NCI-H524 (cell line): ENCODE results near the gene PRDX3.
"Not testable (repeated sequence)": the region's sequence is repeated elsewhere in the genome, so short reads cannot be mapped to it uniquely, and the experiment has no call there.

Experiments used
- DNase-seq, 2 experiments: peaks; one replicate each; lab custom pipeline; 2025; lab: John Stamatoyannopoulos, UW

Gene PRDX3

DNA sequence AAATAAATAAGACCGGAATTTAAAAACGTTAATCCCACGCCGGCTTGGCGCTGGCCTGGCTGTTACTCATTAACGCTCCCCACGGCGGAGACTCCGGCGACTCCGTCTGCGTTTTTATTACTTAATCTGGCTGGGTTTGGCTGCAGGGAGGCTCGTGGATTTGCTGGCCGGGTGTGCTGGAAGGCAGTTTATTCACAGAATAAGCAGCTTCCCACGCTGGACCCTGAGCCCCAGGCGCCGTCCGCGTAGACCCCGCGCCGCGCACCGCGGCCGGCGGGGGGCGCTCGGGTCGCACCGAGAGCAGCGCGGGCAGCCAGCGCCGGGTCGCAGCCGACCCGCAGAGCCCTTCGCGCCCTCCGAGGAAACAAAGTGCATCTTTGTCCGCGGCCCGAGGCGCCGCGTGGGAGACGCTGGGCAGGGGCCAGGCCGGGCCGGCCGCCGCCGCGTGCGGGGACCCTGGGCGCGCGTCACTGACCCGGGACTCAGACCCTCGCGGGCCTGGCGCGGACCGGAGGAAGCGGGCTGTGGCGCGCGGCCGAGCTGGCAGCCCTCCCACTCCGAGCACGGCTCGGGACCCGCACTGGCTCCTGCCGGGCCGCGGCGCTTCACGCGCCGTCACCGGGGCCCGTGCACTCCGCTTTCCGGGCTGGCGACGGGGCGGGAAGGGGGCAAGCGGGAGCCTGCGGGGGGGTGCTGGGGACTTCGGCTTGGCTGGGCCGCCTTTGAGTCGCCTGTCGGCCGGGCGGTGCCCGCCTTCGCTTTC lies 28.2 kb upstream of the PRDX3 start:
- DNase-seq = peak in 1 of 2 experiments; percentile 46

DNA sequence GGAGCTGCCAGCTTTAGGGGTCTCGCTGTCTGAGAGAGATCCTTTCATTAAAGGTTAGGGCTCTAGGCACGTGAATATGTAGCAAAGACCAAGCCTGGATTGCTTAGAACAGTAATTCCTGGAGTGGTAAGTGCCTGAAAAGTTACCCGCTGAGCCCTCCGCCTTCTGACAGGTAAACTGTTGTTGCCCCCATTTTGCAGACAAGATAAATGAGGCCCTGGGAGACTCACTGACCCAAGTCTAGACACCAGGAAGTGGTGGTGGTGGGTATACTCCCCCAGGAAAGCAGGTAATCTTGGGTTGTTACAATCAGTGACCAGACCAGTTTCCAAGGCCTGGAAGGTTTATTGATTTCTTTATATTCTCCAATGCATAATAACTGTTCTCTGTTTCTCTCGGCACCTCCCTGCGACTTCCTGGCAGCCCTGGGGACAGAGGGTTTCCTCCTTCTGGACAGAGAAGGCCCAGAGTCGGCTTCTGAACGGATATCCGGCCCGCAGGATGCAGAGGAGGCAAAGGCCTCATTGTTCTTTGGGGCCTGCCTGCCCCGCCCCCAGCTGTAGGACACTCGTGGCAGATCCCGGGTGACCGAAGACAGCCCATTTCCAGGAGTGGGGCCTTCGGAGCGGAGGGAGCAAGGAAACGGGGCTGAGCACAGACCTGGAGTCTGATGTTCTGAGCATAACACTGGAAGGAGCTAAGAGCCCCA lies 27.4 kb upstream of the PRDX3 start:
- peak in 1 of 2 experiments; percentile 26 for DNase-seq

DNA sequence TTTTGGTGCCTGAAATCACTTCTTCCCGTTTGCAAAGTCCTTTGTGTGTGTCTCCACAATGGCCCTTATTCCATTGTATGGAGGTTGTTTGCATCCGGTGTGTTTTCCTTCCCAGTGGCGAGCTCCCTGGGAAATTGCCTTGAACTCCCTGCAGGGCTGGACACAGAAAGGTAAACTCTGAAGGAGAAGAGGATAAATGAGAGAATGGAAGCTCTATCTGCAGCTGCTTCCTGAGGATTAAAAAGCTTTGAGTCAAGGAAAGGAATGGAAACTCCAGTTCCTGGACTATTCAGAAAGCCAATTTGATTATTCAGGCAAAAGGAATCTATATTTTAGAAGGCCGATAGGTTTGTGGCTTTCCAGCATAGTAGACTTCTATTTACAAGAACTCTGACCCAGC lies 24.4 kb upstream of the PRDX3 start:
- no peak for DNase-seq

DNA sequence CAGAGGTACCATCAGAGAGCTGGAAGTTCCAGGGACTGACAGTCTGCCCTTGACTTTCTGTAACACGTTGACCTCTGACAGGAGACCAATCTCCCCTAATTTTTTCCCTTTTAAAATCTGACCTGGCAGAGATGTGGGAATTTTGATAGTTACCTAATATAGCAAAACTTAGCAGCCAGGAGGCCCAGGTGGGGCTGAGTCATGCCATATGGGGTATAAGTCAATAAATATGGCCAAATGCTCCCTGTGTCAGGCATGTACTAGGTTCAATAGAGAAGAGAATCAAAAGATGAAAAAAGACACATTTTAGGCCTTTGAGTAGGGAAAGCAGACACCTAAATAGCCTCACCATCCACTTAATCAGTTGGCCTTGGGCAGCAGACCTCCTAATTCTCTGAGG lies 22.6 kb upstream of the PRDX3 start:
- DNase-seq = no peak

DNA sequence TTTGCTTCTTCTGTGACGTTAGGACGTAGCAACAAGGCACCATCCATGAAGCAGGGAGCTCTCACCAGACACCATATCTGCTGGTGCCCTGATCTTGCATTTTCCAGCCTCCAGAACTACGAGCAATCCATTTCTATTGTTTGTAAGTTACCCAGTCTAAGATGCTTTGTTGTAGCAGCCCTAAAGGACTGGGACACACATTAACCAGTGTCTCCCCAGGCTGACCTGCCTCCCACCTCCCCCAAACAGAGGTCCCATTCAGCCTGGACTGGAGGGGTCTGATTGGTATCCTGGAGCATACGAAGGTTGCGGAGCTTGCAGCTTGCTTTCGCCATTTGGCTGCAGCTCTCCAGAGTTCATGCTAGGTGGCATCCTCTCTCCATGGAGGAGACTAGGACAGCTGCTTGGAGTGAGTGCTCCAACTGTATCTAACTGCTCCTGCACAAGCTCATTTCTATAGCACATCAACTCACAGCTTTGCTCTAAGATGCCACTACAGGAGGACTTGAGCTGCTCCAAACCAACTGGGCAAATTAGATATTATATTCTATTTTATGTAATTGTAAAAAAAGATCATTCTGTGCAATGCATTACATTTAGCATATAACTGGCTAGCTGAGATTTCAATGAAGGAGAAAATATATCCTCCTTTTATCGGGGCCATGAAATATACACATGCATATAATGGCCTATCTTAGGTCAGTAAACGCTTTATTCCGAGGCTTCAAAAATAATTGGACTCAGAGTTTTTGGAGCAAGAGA lies 20.8 kb upstream of the PRDX3 start:
- peak; percentile 35 to 62 for DNase-seq

DNA sequence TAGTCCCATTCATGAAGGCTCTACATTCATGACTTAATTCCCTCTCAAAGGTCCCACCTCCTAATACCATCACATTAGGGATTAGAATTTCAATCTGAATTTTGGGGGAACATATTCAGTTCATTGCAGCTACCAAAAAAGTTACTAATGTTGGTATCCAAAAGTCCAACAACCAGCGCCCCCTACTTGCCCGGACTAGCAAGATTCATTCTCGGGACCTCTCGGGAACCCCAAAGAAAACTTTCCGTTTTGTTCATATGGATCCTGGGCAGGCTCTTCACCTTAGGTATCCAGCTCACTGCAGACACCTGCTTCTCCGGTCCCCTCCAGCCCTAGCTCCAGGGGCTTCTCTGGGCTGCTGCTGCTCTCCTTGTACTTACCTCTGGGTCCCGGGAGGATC lies 19.8 kb upstream of the PRDX3 start:
- DNase-seq = no peak

DNA sequence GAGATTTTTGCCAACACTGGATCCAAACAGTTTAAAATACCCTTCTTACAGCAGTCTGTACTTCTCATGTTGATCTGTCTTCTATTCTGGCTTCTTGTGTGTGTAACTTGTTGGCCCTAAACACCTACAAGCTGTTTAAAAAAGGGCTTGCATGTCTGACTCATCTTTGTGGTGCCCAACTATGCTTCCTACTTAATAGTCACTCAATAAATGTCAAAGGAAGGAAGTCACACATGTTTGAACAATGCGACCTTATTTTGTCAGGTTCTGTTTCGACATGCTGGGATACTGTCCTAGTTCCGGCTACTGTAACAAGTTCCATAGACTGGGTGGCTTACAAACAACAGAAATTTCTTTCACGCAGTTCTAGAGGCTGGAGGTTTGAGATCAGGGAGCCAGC lies 19.3 kb upstream of the PRDX3 start:
- no peak for DNase-seq

DNA sequence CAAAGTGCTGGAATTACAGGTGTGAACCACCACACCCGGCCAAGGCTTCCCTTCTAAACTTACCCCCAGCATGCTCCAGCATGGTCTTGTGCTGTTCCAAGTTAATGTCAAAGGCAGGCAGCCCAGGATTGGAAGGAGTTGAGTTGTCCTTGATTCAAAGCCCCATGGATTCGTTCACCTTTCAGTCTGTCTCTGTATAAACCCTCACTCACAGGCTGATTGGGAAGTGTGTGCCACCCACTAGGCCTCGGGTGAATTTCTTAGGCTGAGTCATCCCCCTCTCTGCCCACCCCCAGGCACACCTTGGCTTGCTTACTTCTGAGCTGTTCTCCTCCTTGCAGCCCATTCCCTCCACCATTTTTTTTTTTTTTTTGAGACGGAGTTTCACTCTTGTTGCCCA lies 13.3 kb upstream of the PRDX3 start:
- DNase-seq = no peak

DNA sequence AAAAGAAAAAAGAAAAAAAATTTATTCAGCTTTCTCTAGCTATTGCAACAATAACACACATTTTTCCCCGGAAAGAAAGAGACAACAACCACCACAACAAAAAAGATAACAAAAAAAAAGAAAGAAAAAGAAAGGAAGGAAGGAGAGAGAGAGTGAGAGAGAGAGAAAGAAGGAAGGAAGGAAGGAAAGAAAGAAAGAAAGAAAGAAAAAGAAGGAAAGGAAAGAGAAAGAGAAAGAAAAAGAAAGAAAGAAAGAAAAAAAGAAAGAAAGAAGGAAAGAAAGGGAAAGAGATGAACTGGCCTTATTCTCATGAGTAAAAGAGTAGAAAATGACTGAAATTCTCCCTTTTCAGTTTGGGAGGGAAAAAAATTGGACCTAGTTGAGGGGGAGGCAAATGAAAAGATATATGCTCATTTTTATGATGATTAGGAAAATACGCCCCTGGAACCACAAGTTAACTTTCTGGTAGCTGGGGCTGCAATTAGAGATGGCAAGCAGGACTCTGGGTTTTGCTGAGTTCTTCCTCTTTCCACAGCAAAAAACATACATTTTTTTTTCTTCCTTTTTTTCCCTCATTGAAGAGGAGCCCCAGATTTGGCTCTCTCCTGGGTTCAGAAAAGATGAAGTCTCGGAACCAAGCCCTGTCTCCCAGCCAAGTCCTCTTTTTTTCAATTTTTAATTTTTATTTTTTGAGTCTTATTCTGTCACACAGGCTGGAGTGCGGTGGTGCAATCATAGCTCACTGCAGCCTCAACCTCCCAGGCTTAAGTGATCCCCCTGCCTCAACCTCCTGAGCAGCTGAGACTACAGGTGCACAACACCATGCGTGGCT lies 12.6 kb upstream of the PRDX3 start:
- no peak for DNase-seq

DNA sequence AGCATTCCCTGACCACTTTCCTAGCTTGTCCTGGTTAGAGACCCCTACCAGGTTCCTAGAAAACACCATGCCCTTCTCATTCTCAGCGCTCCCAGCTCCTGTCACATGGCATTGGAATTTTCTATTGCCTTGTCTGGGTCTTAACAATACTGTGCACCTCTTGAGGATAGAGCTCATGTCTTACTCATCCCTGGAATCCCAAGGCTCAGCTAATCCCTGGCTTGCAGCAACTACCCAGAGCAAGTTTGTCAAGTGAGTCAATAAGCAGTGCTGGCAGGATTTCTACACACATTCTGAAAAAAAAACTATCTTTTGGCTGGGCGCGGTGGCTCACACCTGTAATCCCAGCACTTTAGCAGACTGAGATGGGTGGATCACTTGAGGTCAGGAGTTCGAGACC lies 11.7 kb upstream of the PRDX3 start:
- no peak for DNase-seq

DNA sequence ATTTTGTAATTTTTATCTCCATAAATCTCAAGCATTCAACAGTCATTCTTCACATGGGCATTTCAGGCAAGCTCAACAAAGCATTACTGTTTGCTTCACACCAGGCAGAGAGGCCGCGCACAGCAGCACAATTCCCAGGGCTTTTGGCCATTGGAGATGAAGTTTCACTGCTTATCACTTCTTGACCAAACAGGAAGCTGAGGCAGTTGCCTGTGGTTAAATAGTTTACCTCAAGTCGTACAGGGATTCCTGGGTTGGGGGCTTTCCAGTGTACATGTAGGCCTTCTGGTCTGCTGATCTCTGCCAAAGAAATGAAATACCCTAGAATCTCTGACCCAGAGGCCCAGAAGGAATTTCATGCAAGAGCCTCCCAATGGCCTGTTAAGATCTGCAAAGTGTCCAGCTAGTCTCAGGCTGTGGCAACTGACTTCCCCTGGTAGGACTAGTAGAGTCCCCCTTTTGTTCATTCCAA lies 11.2 kb upstream of the PRDX3 start:
- no peak for DNase-seq

DNA sequence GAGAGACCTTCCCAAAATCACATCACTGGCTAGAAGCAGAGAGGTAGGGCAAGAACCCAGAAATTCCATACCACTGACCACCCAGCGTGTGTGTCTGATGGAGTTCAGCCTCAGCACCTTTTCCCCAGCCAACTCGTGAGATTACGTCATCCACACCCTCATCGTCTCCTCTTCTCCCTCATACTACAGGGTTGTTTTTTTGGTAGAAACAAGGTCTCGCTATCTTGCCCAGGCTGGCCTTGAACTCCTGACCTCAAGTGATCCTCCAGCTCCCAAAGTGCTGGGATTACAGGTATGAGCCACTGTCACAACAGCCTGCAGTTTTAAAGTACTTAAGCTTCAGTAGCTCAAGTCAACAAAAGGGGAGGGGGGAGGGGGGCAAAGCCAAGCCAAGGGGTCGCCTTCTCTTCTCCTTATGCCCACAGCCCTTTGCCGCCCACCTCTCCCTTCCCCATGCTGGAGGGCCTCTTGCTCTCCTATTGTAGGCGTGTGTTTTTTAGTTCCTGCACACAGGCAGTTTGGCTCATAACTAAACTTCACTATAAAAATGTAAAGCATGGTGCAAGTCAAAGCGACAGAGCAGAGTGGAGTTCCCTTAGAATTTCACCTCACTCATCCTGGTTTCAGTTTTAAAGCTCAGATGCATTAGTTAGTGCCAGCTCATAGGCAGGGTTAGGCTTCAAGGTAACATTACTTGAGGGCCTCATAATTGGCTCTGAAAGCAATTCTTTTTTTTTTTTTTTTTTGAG lies 5.2 kb upstream of the PRDX3 start:
- DNase-seq = no peak

DNA sequence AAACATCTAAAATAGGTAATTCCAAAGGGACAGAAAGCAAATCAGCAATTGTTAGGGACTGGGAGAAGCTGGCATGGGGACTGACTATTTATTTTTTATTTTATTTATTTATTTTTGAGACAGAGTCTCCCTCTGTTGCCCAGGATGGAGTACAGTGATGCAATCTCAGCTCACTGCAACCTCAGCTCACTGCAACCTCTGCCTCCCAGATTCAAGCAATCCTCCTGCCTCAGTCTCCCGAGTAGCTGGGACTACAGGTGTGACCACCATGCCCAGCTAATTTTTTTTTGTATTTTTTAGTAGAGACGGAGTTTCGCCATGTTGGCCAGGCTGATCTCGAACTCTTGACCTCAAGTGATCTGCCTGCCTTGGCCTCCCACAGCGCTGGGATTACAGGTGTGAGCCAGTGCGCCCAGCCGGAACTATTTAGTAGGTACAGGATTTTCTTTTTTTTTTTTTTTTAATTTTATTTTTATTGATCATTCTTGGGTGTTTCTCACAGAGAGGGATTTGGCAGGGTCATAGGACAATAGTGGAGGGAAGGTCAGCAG lies 2.3 kb upstream of the PRDX3 start:
- not testable (repeated sequence) for DNase-seq

DNA sequence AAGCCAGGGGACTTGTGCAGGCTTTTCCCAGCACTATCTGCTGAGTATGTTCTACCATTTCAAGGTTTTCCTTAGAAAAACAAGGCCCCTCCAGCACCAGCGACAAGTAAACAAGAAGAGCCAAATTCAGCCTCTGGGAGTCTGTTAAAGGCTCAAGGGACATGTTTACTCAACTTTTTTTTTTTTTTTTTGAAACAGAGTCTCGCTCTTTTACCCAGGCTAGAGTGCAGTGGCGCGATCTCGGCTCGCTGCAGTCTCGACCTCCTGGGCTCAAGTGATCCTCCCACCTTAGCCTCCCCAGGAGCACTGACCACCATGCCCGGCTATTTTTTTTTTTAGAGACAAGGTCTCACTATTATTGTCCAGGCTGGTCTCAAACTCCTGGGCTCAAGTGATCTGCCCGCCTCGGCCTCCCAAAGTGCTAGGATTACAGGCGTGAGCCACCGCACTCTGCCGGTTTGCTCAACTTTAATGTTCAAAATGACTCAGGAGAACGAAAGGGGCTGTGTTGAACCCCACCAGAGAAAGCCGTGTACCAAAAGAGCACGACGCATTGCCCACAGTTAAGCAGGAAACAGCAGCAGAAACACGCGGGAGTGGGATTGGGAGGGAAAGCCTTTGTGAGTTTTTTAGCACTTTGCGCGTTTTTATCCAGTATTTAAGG lies 772 bp downstream of the PRDX3 start:
- no peak for DNase-seq

DNA sequence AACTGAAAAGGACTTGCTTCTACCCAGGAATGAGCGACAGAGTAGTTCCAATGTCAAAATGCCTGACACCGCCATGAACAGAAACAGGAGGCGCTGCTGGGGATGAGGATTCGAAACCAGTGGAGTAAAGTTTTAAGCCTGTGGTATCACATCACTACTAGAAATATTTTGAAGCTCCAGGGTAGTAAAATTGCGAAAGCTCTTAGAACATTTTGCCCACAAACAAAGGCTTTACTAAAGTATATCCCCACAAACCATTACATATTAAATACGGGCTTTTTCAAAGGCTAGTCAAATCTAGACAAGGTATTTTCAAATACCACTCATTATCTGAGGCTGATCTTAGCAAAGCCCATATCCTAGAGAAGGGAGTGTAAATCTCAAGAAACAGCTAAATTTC lies 2.4 kb downstream of the PRDX3 start:
- no peak for DNase-seq

DNA sequence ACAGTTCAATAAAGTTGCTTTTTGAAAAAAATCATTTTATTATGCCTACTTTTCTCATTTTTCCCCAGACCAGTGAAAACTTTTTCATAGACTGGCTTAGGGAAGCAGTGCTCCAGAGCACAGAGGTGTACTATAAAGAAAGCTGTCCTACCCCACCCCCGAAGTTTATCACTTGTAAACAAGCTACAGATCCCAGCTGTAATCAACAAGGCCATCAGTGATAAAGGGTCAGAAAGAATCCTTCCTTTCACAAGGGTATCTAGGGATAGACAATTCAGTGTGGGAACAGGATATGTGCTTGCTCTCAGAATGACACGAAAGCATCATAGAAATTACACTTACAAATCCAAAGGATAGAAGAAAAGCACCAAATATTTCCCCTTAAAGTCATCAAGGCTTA lies 4.5 kb downstream of the PRDX3 start:
- no peak for DNase-seq

DNA sequence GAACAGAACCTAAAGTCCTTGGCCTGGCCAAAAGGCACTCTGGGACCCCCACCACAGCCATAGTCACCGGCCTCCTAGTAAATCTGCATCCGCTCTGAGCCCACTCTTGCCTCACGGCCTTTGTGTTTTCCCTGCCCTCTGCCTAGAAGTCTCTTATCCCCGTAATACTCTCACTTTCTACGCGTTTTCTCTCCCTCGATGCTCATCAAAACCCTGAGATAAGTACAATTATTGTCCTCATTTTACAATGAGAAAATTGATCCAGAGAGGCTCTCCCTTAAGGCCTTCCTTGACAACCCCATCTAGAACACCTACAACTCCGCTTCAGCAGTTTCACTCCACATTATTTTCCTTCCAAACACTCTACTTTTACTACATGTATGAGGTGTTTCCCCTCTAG lies 11.6 kb downstream of the PRDX3 start:
- DNase-seq = no peak

DNA sequence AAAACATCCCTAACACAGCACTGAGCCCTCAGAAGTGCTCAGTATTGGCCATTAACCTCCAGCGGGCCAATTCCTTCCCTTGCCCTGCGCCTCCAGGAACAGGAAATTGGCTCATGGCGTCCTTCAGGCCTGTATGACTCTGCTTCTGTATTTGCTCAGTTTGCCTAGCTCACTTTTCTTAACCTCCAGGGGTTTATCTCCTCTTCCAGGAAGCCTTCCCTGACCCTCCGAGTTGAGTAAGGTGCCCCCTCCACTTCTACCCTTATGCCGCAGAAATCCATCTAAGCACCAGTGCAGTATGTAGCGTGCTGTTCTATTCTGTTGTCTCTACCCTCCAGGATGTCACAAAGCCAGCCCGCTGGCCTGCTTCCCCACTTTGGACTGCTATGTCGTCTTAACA lies 12.0 kb downstream of the PRDX3 start:
- no peak for DNase-seq

DNA sequence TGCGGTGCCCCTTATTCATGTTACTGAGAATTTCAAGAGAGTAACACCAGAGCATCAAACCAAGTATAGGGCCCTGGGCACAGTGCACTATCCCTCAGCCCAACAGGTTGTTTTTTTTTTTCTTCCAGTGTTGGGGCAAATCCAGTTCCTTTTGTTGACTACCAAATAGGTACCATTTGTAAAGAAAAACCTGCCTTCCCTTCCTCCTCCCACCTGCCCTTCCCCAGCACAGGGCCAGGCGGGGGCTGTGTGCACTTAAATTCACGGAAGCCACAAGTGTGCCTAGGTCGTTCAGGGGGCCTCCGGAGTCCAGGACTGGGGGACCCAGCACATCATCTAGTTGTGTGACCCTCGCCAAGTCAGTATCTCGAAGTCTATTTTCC lies 12.5 kb downstream of the PRDX3 start:
- DNase-seq = no peak
